HL-60 (cell line): ENCODE results near the gene RNH1.

Experiments used
- DNase-seq, 2 experiments: peaks; one replicate each; pipeline ENCODE4 v3.0.0-alpha.2; 2010 to 2020; ENCODE audit warnings: low read depth in 1 of 2, low spot score in 1 of 2
- H3K27ac ChIP-seq: fragments of 250-450 bp; sonication (Bioruptor Pico); replicated peaks from 2 replicates; pipeline ENCODE4 v1.5.1; 2020; ENCODE audit warnings: mild to moderate bottlenecking, moderate library complexity
- H3K27me3 ChIP-seq: fragments of 250-450 bp; sonication (Bioruptor Pico); 2 replicates; pipeline ENCODE4 v1.5.1; 2021; ENCODE audit warnings: mild to moderate bottlenecking, moderate library complexity; ENCODE audit not compliant: insufficient read depth, poor library complexity, severe bottlenecking
- H3K4me3 ChIP-seq: replicated peaks from 2 replicates; pipeline ENCODE4 v1.5.1; 2011; ENCODE audit warnings: mild to moderate bottlenecking, control low read depth, low read length; ENCODE audit not compliant: insufficient read depth
- GABPA ChIP-seq: IDR thresholded peaks from 2 replicates; pipeline ENCODE4 v1.6.1; 2012; ENCODE audit warnings: low read depth
- POLR2AphosphoS5 ChIP-seq: IDR thresholded peaks from 2 replicates; pipeline ENCODE4 v1.6.1; 2012; ENCODE audit warnings: low read depth
- SPI1 ChIP-seq: IDR thresholded peaks from 2 replicates; pipeline ENCODE4 v1.6.1; 2012; ENCODE audit warnings: low read depth, mild to moderate bottlenecking, borderline replicate concordance
- TF ChIP-seq, protein P1 (sequence below): IDR thresholded peaks from one replicate; pipeline ENCODE4 v1.5.1; 2011; ENCODE audit warnings: low read length, control low read depth, inconsistent platforms; ENCODE audit not compliant: insufficient read depth
- TF ChIP-seq, protein P2 (sequence below): IDR thresholded peaks from 2 replicates; pipeline ENCODE4 v1.6.1; 2012; ENCODE audit warnings: low read depth; ENCODE audit not compliant: insufficient replicate concordance

The RNH1 gene

DNA sequence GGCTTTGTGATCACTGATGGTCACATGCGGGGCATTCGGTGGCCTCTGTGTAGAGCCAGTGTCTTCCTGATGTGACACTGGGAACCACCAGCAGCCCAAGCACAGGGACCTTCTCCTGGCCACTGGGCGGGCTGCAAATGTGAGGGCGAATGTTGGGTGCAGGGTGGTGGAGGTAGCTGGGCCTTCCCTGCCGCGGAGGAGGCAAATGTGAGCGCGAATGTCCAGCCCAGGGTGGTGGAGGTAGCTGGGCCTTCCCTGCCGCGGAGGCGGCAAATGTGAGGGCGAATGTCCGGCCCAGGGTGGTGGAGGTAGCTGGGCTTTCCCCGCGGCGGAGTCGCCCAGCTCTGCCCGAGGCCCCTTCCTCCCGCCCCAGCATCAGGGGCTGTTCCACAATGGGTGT, 33.6 kb downstream of the RNH1 start:
- no peak for DNase-seq
- TF ChIP-seq, protein P1, sequence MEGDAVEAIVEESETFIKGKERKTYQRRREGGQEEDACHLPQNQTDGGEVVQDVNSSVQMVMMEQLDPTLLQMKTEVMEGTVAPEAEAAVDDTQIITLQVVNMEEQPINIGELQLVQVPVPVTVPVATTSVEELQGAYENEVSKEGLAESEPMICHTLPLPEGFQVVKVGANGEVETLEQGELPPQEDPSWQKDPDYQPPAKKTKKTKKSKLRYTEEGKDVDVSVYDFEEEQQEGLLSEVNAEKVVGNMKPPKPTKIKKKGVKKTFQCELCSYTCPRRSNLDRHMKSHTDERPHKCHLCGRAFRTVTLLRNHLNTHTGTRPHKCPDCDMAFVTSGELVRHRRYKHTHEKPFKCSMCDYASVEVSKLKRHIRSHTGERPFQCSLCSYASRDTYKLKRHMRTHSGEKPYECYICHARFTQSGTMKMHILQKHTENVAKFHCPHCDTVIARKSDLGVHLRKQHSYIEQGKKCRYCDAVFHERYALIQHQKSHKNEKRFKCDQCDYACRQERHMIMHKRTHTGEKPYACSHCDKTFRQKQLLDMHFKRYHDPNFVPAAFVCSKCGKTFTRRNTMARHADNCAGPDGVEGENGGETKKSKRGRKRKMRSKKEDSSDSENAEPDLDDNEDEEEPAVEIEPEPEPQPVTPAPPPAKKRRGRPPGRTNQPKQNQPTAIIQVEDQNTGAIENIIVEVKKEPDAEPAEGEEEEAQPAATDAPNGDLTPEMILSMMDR = no peak
- TF ChIP-seq, protein P2, sequence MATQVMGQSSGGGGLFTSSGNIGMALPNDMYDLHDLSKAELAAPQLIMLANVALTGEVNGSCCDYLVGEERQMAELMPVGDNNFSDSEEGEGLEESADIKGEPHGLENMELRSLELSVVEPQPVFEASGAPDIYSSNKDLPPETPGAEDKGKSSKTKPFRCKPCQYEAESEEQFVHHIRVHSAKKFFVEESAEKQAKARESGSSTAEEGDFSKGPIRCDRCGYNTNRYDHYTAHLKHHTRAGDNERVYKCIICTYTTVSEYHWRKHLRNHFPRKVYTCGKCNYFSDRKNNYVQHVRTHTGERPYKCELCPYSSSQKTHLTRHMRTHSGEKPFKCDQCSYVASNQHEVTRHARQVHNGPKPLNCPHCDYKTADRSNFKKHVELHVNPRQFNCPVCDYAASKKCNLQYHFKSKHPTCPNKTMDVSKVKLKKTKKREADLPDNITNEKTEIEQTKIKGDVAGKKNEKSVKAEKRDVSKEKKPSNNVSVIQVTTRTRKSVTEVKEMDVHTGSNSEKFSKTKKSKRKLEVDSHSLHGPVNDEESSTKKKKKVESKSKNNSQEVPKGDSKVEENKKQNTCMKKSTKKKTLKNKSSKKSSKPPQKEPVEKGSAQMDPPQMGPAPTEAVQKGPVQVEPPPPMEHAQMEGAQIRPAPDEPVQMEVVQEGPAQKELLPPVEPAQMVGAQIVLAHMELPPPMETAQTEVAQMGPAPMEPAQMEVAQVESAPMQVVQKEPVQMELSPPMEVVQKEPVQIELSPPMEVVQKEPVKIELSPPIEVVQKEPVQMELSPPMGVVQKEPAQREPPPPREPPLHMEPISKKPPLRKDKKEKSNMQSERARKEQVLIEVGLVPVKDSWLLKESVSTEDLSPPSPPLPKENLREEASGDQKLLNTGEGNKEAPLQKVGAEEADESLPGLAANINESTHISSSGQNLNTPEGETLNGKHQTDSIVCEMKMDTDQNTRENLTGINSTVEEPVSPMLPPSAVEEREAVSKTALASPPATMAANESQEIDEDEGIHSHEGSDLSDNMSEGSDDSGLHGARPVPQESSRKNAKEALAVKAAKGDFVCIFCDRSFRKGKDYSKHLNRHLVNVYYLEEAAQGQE = no peak
- TF ChIP-seq SPI1 = no peak
- TF ChIP-seq POLR2AphosphoS5 = no peak
- no peak for TF ChIP-seq GABPA
- H3K27me3 ChIP-seq = no peaks in the 10 kb centered on the region
- H3K27ac ChIP-seq = no peak overlapping the region
- H3K4me3 ChIP-seq = no peak overlapping the region

DNA sequence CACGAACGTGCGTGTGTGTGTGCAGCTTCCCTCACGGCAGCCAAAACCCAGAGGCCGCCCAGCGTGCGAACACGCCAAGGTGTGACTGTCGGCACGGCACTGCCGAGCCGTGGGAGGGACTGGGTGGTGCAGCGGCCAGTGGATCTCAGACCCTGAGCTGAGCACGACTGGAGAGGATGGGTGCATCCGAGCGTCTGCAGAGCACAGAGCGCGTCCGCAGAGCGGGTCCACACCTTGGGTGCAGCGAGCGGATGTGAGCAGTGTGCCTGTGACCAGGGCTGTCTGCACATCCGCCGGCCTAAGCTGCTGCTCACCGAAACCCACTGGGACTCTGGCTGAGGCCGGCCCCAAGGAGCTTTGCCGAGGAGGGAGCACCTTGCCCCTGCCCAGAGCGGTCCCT, 34.2 kb downstream of the RNH1 start:
- H3K27ac ChIP-seq = no peak overlapping the region
- DNase-seq = no peak
- no peaks in the 10 kb centered on the region for H3K27me3 ChIP-seq
- no peak overlapping the region for H3K4me3 ChIP-seq
- no peak for TF ChIP-seq SPI1
- TF ChIP-seq, protein P1 = no peak
- TF ChIP-seq, protein P2 = no peak
- TF ChIP-seq GABPA = no peak
- TF ChIP-seq POLR2AphosphoS5 = no peak

DNA sequence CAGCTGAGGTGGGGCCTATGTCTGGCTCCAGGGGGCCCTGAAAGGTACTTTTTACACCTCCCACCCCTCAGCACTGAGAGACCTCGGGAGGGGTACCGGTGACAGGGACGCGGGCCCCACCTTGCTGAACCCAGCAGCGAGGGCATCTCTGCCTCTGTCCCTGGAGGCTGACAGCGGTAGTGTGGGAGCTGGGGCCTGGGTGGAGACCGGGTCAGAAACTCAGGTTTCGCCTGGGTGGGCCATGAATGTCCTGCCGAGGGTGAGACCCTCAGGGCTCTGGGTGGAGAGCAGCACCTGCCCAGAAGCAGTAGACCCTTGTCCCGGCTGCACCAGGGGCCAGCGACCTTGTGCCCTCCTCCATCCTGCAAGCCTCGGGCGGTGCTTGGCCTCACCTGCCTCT, 34.8 kb downstream of the RNH1 start:
- no peak for TF ChIP-seq SPI1
- no peak for TF ChIP-seq GABPA
- TF ChIP-seq, protein P2 = no peak
- no peak for TF ChIP-seq POLR2AphosphoS5
- TF ChIP-seq, protein P1 = no peak
- DNase-seq = no peak
- Histone ChIP-seq H3K4me3 (no peak overlapping the region), H3K27ac (no peak overlapping the region), H3K27me3 (no peaks in the 10 kb centered on the region)
